Stimulated activated CD8-positive, alpha-beta memory T cell treated with anti-CD3 and anti-CD28 coated beads, Interleukin-12 subunit alpha, Interleukin-12 subunit beta, amount 100 ng/mL, for 1 hour (primary cell): Measurements from ENCODE around the gene MSRB1.
A peak's percentile ranks its signal among the peaks of the same experiment; 100 is the strongest.
"Not testable (repeated sequence)": the region's sequence is repeated elsewhere in the genome, so short reads cannot be mapped to it uniquely, and the experiment has no call there.

Experiments
- DNase-seq: peaks from one replicate; pipeline ENCODE4 v3.0.0-alpha.2; 2020; ENCODE audit warnings: low read depth

Gene MSRB1

DNA sequence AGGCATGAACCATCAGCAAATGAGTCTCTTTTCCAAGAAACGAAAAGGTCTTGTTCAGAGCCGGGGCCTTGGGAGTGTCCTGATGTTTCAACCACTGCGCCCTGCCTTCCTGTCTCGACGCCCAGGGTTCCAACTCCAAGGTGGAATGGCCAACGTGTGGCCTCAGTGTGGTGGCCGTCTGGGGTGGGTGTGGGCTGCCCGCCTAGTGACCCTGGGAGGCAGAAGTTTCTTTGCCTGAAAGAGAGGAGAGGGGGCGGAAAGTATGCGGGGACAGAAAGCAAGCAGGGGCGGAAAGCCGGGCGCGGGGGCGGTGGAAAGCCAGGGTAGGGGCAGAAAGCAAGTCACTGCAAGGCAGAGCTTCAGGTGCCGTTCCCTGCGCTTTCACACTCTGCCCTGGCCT lies 4.1 kb downstream of the MSRB1 start:
- no peak for DNase-seq

- DNase-seq = no peak
Measured at GRCh38 chr16:1938316-1938715, 4.7 kb downstream of the MSRB1 start.

DNA sequence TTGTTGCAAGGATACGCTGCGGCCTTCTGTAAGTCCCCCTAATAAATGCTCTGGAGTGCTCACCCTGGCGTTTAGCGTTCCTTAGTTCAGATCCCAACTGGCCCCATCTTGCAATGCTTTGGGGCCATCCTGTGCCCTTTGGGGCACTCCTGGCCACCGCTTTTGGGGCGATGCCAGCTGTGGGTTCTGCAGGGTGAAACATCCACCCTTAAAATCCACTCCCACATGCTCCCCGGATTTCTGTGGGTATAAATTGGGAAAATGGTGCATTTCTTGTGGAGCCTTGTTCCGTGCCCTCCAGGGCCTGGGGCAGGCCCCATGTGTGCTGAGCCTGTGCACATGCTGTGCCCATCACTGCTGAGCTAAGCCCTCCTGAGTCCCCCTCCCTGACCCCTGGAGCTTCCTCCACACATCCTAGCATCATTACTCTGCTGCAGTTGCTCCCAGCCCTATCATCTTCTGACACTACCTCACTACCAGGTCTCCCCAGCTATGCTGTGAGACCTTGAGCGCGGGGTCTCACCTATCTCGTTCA lies 6.0 kb downstream of the MSRB1 start:
- no peak for DNase-seq

GRCh38 chr16:1933097-1933661 lies 9.8 kb downstream of the MSRB1 start:
- DNase-seq = no peak

GRCh38 chr16:1932050-1933028 lies 10.7 kb downstream of the MSRB1 start:
- DNase-seq = no peak

DNA sequence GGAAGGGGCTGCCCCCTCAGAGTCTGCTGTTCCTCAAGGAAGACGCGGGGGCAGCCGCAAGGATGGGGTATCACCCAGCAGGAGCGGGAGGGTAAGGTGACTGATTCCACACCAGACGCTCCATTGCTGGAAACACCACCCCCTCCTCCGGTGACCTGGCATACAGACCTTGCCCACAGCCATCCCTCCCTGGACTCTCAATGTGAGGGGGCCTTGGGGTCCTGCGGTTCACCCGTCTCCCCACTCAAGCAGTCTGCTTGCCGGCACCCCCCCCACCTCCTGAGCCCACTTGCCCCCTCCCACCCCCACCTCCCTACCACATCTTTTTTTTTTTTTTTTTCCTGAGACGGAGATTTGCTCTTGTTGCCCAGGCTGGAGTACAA lies 12.7 kb downstream of the MSRB1 start:
- DNase-seq = no peak

GRCh38 chr16:1929578-1930337 lies 13.2 kb downstream of the MSRB1 start:
- peak; percentile 90 for DNase-seq

DNA sequence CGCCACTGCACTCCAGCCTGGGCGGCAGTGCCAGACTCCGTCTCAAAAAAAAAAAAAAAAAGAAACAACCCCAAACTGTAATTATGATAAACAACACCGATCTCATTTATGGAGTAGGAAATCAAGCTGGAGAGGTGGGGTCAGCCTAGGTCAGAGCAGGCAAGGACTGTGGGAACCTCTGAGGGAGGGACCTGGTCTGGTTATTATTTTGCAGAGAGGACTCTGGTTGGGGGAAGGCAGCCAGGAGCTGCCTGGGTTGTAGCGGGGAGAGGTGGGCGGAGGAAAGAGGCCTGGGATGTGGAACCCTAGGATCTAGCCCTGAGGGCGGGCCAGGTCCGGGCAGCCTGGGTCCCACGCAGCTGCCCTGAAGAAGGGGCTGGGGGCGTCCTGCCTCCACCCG lies 13.9 kb downstream of the MSRB1 start:
- no peak for DNase-seq

DNA sequence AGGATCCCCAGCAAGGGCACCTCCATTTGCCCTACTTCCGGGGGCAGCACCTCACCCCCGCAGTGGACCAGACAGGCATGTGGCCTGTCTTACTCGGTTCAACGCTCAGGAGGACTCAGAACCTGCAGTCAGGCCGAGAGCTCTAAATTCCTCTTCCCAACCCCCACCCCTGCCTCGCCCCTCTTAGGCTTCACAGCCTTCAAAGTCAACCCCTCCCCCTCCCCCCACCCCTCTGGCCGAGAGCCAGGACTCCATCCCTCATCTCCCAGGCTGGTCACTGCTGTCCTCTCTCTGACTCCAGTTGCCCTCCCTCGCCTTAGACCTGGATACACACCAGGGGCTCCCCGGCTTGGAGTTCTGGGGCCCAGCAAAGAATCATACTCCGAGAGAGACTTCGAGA lies 16.7 kb downstream of the MSRB1 start:
- DNase-seq = no peak

DNA sequence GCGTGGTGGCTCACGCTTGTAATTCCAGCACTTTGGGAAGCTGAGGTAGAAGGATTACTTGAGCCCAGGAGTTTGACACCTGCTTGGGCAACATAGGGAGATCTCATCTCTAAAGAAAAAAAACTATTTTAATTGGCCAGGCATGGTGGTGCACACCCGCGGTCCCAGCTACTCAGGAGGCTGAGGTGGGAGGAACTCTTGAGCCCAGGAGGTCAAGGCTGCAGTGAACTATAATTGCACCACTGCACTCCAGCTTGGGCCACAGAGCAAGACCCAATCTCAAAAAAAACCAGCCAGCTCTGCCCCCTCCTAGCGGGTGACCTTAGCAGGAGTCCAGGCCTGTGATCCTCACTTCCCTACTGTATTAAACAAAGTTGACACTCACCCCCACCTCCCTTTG lies 18.9 kb downstream of the MSRB1 start:
- no peak for DNase-seq

GRCh38 chr16:1923299-1924034 lies 19.5 kb downstream of the MSRB1 start:
- no peak for DNase-seq

DNA sequence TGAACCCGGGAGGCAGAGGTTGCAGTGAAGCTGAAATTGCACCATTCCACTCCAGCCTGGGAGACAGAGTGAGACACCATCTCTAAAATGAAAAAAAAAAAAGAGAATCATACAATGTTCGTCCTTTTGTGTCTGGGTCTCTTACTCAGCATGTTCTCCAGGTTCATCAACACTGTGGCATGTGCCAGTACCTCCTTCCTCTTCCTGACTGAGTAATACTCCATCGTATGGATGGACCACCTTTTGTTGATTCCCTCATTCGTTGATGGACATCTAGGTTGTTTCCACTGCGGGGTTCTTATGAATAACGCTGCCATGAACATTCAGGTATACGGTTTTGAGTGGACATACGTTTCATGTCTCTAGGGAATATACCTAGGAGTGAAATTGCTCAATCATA lies 20.6 kb downstream of the MSRB1 start:
- no peak for DNase-seq

DNA sequence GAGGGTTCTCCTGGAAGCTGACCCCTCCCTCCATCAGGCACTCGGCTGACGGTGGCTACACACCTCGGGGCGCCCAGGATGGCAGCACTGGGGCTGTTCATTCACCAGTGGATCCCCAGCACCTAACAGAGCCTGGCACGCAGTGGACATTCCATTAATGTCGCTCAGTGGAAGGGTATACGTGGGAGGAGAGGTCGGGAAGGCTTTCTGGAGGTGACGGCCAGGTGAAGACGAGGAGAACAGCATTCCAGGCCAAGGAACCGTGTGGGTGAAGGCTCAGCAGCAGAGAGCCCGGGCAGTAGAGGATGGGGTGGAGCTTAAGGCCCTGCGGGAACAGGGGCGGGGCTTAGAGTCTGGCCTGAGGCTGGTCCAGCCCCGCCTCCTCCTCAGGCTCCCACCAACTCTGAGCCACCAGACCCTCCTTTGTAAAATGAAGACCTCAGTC lies 22.2 kb downstream of the MSRB1 start:
- DNase-seq = no peak

DNA sequence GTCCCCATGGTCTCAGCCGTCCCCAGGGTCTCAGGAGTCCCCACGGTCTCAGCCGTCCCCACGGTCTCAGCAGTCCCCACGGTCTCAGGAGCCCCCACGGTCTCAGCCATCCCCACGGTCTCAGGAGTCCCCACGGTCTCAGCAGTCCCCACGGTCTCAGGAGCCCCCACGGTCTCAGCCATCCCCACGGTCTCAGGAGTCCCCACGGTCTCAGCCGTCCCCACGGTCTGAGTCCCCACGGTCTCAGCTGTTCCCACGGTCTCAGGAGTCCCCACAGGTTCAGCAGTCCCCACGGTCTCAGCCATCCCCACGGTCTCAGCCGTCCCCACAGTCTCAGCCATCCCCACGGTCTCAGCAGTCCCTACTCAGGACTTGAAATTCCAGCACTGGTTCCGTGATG lies 22.9 kb downstream of the MSRB1 start:
- DNase-seq = not testable (repeated sequence)

- no peak for DNase-seq
Measured at GRCh38 chr16:1919327-1919998, 23.5 kb downstream of the MSRB1 start.

DNA sequence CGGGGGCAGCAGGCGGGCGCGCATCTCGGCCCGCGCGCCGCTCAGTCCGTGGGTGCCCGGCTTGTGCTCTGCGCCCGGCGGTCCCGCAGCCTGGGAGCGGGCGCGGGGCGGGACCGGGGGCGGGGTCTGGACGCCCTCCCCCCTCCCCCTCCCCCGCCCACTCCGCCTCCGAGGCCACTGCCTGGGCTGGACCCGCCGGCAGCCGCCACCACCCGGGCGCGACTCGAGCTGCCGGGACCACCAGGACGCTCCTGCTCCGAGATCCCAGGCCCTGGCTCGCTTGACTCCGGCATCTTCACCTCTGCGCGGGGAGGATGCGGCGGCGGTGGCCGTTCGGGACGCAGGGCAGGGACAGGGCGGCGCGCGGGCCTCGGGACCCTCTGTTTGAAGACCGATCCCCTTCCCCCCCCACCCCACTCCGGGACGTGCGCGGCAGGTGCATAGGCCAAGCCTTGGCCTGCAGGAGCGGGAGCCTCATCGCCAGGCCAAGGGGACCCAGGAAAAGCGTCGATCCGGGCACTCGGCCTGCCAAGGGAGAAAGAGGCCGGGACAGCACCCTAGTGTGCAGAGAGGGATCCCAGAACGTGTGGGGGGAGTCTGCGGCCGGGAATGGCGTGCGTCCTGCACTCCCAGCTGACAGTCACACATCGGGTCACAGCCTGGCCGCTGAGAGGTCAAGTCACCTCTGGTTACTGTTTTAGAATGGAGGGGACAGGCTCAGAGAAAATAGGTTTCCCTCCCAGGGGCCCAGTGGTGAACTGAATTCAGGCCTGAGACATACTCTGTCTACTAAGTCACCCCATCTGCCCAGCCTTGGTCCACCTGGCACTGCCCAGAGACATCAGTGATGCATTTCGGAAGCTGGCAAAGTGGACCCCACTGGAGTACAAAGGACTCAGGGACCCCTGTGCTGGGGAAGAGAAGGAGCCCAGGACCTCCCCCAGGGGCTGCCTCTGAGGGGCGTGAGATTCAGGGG lies 24.4 kb downstream of the MSRB1 start, which contains the start of gene HS3ST6:
HS3ST6 (minus strand) TSS at position 65 of the 976 bp plus-strand sequence. CDS start 92 bp downstream, outside the sequence.
- DNase-seq = no peak

DNA sequence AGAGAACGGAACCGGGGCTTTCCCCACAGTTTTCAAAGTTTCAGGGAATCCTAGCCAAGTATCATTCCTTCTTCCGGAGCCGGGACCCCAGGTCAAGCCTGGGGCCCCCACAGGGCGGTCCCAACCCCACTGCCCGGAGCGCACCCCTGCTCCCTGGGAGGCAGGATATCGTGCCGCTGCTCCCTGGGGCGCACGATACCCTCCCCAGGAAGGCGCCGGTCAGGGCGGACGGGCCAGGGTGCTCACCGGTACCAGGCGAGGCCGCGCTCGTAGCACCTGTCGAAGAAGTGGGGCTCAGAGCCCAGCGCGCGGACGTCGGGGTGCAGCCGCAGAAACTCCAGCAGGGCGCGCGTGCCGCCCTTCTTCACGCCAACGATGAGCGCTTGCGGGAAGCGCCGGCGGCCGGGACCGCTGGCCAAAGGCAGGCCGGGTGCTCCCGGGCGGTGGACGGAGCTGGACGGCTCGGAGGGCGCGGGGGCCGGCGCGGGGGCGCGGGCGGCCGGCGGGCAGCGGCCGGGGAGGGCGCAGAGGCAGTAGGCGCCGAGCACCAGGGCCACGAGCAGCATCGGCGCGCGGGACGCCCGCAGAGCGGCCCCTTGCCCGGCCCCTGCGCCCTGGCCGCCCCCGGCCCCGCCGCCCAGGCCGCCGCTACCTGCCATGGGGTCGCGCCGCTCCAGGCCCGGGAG lies 25.2 kb downstream of the MSRB1 start:
- DNase-seq = no peak

GRCh38 chr16:1917056-1917664 lies 25.8 kb downstream of the MSRB1 start:
- DNase-seq = no peak

- no peak for DNase-seq
Measured at GRCh38 chr16:1916640-1916990, 26.4 kb downstream of the MSRB1 start.
